Measurements from ENCODE around the gene GRID1.

GRCh38 chr10:85864868-85865526, 501.6 kb downstream of the GRID1 start:
- TF ChIP-seq CTCF (IDR thresholded peaks at IDR 0.05) (no peak), POLR2A (IDR thresholded peaks at IDR 0.05) (no peak), POLR2AphosphoS5 (IDR thresholded peaks at IDR 0.05; ENCODE audit: insufficient read depth in 1 of 2, low read depth in 1 of 2) (no peak)
